ENCODE results near the gene ZNF653.
A peak's percentile ranks its signal among the peaks of the same experiment; 100 is the strongest.

Gene ZNF653

DNA sequence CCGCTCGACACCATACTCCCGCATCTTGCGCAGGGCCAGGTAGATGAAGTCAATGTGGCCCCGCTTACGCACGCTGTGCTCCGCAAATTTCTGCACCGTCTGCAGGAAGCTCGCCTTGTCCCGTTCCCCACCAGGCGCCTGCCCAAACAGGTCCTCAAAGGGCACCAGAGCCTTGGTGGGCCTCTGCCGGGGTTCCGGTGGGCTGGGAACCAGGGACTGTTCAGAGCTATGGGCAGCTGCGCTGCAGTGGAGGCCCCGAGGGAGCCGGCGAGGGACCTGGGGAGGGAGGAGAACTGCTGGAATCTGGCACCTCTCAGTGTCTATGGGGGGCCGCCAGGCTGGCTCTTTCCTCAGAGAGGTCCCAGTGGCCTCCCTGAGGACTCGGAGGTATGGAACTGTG lies 8.3 kb upstream of the ZNF653 start:
- H3K4me3 ChIP-seq (ENCODE audit: low read depth, low read length), result no peak overlapping the region
- DNase-seq (ENCODE audit: low read depth), result no peak
- TF ChIP-seq CTCF (IDR thresholded peaks at IDR 0.05; ENCODE audit: insufficient read depth, low read depth, low read length, missing control alignments), result no peak

- H3K4me3 ChIP-seq (ENCODE audit: low read depth, low read length), result no peak overlapping the region
- DNase-seq (ENCODE audit: low read depth), result no peak
- TF ChIP-seq CTCF (IDR thresholded peaks at IDR 0.05; ENCODE audit: insufficient read depth, low read depth, low read length, missing control alignments), result no peak
Observed at GRCh38 chr19:11510444-11510843, 4.8 kb upstream of the ZNF653 start.

GRCh38 chr19:11507370-11508078 lies 1.9 kb upstream of the ZNF653 start:
- H3K4me3 ChIP-seq (ENCODE audit: low read depth, low read length), result no peak overlapping the region
- no peak for TF ChIP-seq CTCF (IDR thresholded peaks at IDR 0.05; ENCODE audit: insufficient read depth, low read depth, low read length, missing control alignments)

DNA sequence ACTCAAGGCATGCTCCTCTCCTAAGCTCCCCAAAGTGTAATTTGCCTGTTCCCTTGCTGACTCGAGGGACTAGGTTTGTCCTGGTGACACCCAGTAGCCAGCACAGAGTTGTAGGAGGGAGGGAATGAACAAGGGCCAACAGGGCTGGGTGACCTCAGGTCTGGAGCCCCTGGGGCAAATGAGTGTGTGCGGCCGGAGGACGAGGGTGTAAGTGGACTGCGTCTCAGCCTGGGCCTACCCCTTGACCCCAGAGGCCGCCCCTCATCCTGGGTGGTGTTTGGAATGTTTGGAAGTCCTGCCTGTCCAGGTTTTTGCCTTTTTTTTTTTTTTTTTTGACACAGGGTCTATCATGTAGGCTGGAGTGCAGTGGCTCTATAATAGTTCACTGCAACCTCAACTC lies 1.3 kb upstream of the ZNF653 start:
- TF ChIP-seq CTCF (IDR thresholded peaks at IDR 0.05; ENCODE audit: insufficient read depth, low read depth, low read length, missing control alignments), result no peak
- DNase-seq (ENCODE audit: low read depth), result no peak
- H3K4me3 ChIP-seq (ENCODE audit: low read depth, low read length), result peak overlapping the region; percentile 77

More at GRCh38 chr19:11507370-11508078, 1.9 kb upstream of the ZNF653 start:
- no peak for DNase-seq (ENCODE audit: low read depth)

- no peak for TF ChIP-seq CTCF (IDR thresholded peaks at IDR 0.05; ENCODE audit: insufficient read depth, low read depth, low read length, missing control alignments)
- DNase-seq (ENCODE audit: low read depth), result no peak
- peak overlapping the region; percentile 77 for H3K4me3 ChIP-seq (ENCODE audit: low read depth, low read length)
Observed at GRCh38 chr19:11506101-11506555, 489 bp upstream of the ZNF653 start.

DNA sequence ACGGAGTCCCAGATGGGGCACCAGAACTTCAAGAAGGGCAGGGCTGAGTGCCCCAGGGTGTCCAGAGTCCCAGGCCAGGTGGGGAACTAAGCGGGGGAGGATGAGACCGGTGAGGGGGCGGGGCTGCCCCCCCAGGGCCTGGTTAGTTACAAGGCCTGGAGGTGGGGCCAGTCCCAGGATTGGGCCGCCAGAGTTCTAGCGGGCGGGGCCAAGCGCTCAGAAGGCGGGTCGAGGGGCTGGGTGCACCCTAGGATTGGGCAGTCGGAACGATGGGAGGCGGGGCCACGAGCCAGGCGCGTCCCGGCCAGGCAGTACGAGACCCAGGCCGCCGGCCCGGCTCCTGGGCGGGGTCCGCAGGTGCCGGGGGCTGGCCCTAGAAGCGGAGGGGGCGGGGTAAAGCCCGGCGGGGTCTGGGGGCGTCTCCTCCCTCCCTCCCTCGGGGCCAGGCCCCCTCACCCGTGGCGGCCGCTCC lies 571 bp downstream of the ZNF653 start:
- no peak for TF ChIP-seq CTCF (IDR thresholded peaks at IDR 0.05; ENCODE audit: insufficient read depth, low read depth, low read length, missing control alignments)
- H3K4me3 ChIP-seq (ENCODE audit: low read depth, low read length), result peak overlapping the region; percentile 77
- DNase-seq (ENCODE audit: low read depth), result peak; percentile 98

Measured in GM12865 (cell line).